ENCODE data around the gene AFG3L2. TPM values are rescaled to one million over a fixed set of nuclear protein-coding genes. Genes with fewer than 3 reads are reported as not detected.
"Not testable (repeated sequence)": the region's sequence is repeated elsewhere in the genome, so short reads cannot be mapped to it uniquely, and the experiment has no call there.

AFG3L2 gene
- total RNA-seq, 2 experiments from 2014 or later: 39.6 to 50.9 TPM

- peaks cover 2% of the 10 kb centered on the region for H3K4me1 Mint-ChIP-seq
- H3K27me3 Mint-ChIP-seq: peaks cover 10% of the 10 kb centered on the region
- no peak overlapping the region for H3K27ac Mint-ChIP-seq
- CTCF ChIA-PET: interaction anchor here (0.7 to 3.3 kb wide), 21 partner anchors 9 to 542 kb away, joined by 3 to 20 read pairs (median 4); partner anchors contain the start of genes AFG3L2, PRELID3A and SPIRE1
- H3K9me3 Mint-ChIP-seq (ENCODE audit: low read depth): no peaks in the 10 kb centered on the region
- H3K4me3 Mint-ChIP-seq: no peak overlapping the region
- no peaks in the 10 kb centered on the region for H3K36me3 Mint-ChIP-seq
- ATAC-seq: peak; percentile 91
- DNase-seq: peak; percentile 66
These were observed 14.6 kb upstream of the AFG3L2 start for GRCh38 chr18:12391487-12392165.

DNA sequence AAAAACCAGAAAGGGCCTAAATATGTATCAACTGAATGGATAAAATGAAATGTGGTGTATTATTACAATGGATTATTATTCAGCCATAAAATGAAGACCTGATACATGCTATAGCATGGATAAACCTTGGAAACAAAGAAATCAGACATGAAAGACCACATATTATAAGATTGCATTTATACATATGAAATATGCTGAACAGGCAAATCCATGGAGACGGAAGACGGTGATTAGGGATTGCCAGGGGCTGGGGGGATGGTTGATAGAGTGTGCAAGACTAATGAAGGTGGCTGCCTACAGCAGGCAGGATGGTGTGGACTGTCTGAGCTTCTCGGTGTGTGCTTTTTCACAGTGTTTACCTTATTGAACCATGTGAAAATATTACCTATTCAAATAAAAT is 11.4 kb upstream of the AFG3L2 start:
- CTCF ChIA-PET: no interaction called here
- no peaks in the 10 kb centered on the region for H3K36me3 Mint-ChIP-seq
- no peaks in the 10 kb centered on the region for H3K4me1 Mint-ChIP-seq
- peaks cover 4% of the 10 kb centered on the region for H3K27me3 Mint-ChIP-seq
- no peak for DNase-seq
- no peak overlapping the region for H3K27ac Mint-ChIP-seq
- H3K9me3 Mint-ChIP-seq (ENCODE audit: low read depth): no peaks in the 10 kb centered on the region
- ATAC-seq: no peak
- H3K4me3 Mint-ChIP-seq: no peak overlapping the region

DNA sequence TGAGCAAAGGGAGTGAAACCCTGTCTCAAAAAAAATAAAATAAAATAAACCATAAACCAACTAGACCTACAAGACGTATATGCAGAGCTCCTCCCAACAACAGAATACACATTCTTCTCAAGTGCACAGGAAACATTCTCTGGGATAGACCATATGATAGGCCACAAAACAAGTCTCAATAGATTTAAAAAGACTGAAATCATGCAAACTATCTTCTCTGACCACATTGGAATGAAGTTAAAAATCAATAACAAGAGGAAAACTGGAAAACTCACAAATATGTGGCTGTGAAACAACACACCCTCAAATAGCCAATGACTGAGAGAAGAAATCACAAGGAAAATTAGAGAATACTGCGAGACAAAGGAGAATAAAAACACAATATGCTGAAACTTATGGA is 7.2 kb upstream of the AFG3L2 start:
- Mint-ChIP-seq H3K4me3 (no peak overlapping the region), H3K27me3 (peaks cover 9% of the 10 kb centered on the region), H3K4me1 (no peaks in the 10 kb centered on the region), H3K36me3 (no peaks in the 10 kb centered on the region), H3K9me3 (ENCODE audit: low read depth) (no peaks in the 10 kb centered on the region), H3K27ac (no peak overlapping the region)
- DNase-seq (no peak), ATAC-seq (no peak)
- CTCF ChIA-PET: no interaction called here

DNA sequence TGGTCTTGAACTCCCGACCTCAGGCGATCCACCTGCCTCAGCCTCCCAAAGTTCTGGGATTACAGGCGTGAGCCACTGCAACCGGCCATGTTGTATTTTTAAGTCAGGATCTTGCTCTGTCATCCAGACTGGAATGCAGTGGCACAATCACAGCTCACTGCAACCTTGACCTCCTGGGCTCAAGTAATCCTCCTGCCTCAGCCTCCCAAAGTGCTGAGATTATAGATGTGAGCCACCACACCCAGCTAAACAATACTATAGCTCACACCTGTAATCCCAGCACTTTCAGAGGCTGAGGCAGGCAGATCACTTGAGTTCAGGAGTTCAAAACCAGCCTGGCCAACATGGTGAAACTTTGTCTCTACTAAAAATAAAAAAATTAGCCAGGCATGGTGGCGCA is 6.7 kb upstream of the AFG3L2 start:
- CTCF ChIA-PET: interaction anchor here (1.4 kb wide), 1 partner anchor 10 kb away, joined by 3 read pairs; no protein-coding TSS in a partner anchor

DNA sequence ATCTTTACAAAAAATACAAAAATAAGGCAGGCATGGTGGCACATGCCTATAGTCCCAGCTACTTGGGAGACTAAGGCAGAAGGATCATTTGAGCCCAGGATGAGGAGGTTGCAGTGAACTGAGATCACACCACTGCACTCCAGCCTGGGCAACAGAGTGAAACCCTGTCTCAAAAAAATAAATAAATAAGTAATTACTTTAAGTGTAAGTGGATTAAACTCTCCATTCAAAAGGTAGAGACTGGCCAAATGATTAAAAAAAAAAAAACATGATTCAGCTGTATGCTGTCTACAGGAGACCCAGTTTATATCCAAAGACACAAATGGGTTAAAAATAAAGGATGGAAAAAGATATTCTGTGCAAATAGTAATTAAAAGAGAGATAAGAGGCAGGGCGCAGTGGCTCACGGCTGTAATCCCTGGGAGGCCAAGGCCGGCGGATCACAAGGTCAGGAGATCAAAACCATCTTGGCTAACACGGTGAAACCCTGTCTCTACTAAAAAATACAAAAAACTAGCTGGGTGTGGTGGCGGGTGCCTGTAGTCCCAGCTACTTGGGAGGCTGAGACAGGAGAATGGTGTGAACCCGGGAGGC is 5.3 kb upstream of the AFG3L2 start:
- not testable (repeated sequence) for H3K36me3 Mint-ChIP-seq; H3K4me1 Mint-ChIP-seq; H3K9me3 Mint-ChIP-seq (ENCODE audit: low read depth); H3K4me3 Mint-ChIP-seq; H3K27ac Mint-ChIP-seq; DNase-seq; ATAC-seq; H3K27me3 Mint-ChIP-seq
- CTCF ChIA-PET: interaction anchor here (0.7 to 1.4 kb wide), 3 partner anchors 9 to 145 kb away, joined by 3 read pairs; no protein-coding TSS in a partner anchor

More for the DNA sequence above, 6.7 kb upstream of the AFG3L2 start:
- not testable (repeated sequence) for H3K4me1 Mint-ChIP-seq; H3K27me3 Mint-ChIP-seq; H3K9me3 Mint-ChIP-seq (ENCODE audit: low read depth); DNase-seq; ATAC-seq; H3K27ac Mint-ChIP-seq; H3K4me3 Mint-ChIP-seq; H3K36me3 Mint-ChIP-seq

DNA sequence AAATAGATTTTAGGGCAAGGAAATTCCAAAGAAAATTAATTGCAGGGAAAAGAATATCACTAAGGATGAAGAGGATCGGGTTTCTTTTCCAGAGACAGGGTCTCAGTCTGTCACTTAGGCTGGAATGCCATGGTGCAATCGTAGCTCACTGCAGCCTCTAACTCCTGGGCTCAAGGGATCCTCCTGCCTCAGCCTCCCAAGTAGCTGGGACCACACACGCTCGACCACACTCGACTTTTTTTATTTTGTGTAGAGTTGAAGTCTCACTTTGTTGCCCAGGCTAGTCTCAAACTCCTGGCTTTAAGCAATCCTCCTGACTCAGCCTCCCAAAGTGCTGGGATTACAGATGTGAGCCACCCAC is 1.2 kb upstream of the AFG3L2 start:
- H3K4me1 Mint-ChIP-seq: peaks cover 38% of the 10 kb centered on the region

GRCh38 chr18:12377556-12378197 is 650 bp upstream of the AFG3L2 start:
- Mint-ChIP-seq H3K9me3 (ENCODE audit: low read depth) (no peaks in the 10 kb centered on the region), H3K36me3 (peaks cover 13% of the 10 kb centered on the region), H3K27me3 (peaks cover 7% of the 10 kb centered on the region), H3K27ac (peak overlapping the region; percentile 80), H3K4me1 (peaks cover 43% of the 10 kb centered on the region), H3K4me3 (peak overlapping the region; percentile 90)
- no peak for DNase-seq
- peak; percentile 81 for ATAC-seq
- CTCF ChIA-PET: interaction anchor here (1.1 to 2.6 kb wide), 8 partner anchors 13 to 283 kb away, joined by 3 to 11 read pairs (median 5); partner anchors contain the start of gene PRELID3A

More for the DNA sequence above, 1.2 kb upstream of the AFG3L2 start:
- H3K9me3 Mint-ChIP-seq (ENCODE audit: low read depth); DNase-seq; H3K27me3 Mint-ChIP-seq; ATAC-seq: not testable (repeated sequence)
- H3K36me3 Mint-ChIP-seq: peaks cover 12% of the 10 kb centered on the region
- CTCF ChIA-PET: interaction anchor here (1.5 to 1.7 kb wide), 2 partner anchors 50 to 283 kb away, joined by 3 to 4 read pairs; no protein-coding TSS in a partner anchor
- peak overlapping the region; percentile 80 for H3K27ac Mint-ChIP-seq
- H3K4me3 Mint-ChIP-seq: peak overlapping the region; percentile 90

DNA sequence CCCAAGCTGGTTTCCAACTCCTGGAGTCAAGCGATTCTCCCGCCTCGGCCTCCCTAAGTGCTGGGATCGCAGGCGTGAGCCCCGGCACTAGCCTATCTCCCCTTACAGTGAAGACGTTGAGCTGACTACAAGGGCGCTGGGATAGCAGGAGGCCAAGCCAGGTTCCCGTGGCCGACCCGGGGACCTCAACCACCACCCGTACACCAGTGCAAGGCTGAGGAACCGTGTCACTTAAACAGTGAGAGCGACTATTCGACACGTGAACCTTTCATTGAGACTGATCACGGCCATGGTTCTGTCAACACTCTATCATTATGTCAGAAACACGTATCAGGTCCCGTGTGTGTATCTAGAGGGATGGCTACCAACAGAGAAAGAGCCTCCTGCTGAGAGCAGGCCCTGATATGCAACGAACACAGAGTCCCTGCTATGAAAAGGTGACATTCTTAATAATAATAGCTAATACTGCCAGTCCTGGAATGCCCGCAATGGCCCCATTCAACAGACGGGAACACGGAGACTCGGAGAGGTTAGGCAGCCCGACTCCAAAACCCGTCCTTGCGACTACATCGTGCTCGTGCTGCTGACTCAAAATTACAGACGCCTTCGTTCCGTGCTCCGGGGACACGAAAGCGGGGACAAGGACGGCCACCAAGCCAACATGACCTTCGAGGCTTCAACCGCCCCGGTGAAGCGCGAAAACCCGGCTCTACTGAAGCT is 833 bp downstream of the AFG3L2 start:
- H3K36me3 Mint-ChIP-seq: peaks cover 13% of the 10 kb centered on the region
- no peaks in the 10 kb centered on the region for H3K9me3 Mint-ChIP-seq (ENCODE audit: low read depth)
- DNase-seq (peak; percentile 46), ATAC-seq (no peak)
- H3K4me1 Mint-ChIP-seq: peaks cover 53% of the 10 kb centered on the region
- peaks cover 7% of the 10 kb centered on the region for H3K27me3 Mint-ChIP-seq
- CTCF ChIA-PET: interaction anchor here (1.2 to 2.6 kb wide), 6 partner anchors 15 to 285 kb away, joined by 4 to 11 read pairs (median 6); partner anchors contain the start of gene PRELID3A
- peak overlapping the region; percentile 95 for H3K27ac Mint-ChIP-seq
- peak overlapping the region; percentile 88 for H3K4me3 Mint-ChIP-seq

- ATAC-seq (no peak), DNase-seq (no peak)
- Mint-ChIP-seq H3K27me3 (no peaks in the 10 kb centered on the region), H3K27ac (peak overlapping the region; percentile 14), H3K36me3 (peaks cover 18% of the 10 kb centered on the region), H3K4me1 (peaks cover 53% of the 10 kb centered on the region), H3K4me3 (peak overlapping the region; percentile 88), H3K9me3 (ENCODE audit: low read depth) (no peaks in the 10 kb centered on the region)
- CTCF ChIA-PET: no interaction called here
These were observed 2.6 kb downstream of the AFG3L2 start for GRCh38 chr18:12374401-12374800.

GRCh38 chr18:12373771-12374116 is 3.3 kb downstream of the AFG3L2 start:
- CTCF ChIA-PET: interaction anchor here (0.6 to 1.8 kb wide), 3 partner anchors 8 to 45 kb away, joined by 3 to 7 read pairs (median 4); no protein-coding TSS in a partner anchor
- Mint-ChIP-seq H3K36me3 (peaks cover 21% of the 10 kb centered on the region), H3K9me3 (ENCODE audit: low read depth) (no peaks in the 10 kb centered on the region), H3K27ac (no peak overlapping the region), H3K4me1 (peaks cover 53% of the 10 kb centered on the region), H3K27me3 (no peaks in the 10 kb centered on the region), H3K4me3 (no peak overlapping the region)
- ATAC-seq (no peak), DNase-seq (no peak)

GRCh38 chr18:12373116-12373770 is 3.8 kb downstream of the AFG3L2 start:
- Mint-ChIP-seq H3K27me3 (no peaks in the 10 kb centered on the region), H3K27ac (no peak overlapping the region), H3K36me3 (peaks cover 21% of the 10 kb centered on the region), H3K4me3 (no peak overlapping the region), H3K9me3 (ENCODE audit: low read depth) (no peaks in the 10 kb centered on the region), H3K4me1 (peaks cover 53% of the 10 kb centered on the region)
- CTCF ChIA-PET: interaction anchor here (0.6 to 1.8 kb wide), 3 partner anchors 7 to 45 kb away, joined by 3 to 7 read pairs (median 4); no protein-coding TSS in a partner anchor
- DNase-seq (no peak), ATAC-seq (no peak)

DNA sequence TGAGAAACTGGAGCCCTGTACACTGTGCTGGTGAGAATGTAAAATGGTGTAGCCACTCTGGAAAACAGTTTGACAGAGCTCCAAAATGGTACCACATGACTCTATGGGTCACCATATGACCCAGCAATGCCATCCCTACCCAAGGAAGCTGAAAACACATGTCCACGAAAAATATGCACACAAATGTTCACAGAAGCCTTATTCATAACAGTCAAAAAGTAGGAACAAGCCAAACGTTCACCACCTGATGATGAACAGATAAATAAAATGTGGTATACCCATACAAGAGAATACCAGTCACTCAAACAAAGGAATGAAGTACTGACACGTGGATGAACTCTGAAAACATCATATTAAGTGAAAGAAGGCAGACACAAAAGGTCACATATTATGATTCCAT is 4.6 kb downstream of the AFG3L2 start:
- Mint-ChIP-seq H3K4me3 (no peak overlapping the region), H3K27me3 (no peaks in the 10 kb centered on the region), H3K4me1 (peaks cover 46% of the 10 kb centered on the region), H3K27ac (no peak overlapping the region), H3K36me3 (peaks cover 21% of the 10 kb centered on the region), H3K9me3 (ENCODE audit: low read depth) (no peaks in the 10 kb centered on the region)
- ATAC-seq (no peak), DNase-seq (no peak)
- CTCF ChIA-PET: interaction anchor here (1.2 to 1.8 kb wide), 2 partner anchors 8 to 44 kb away, joined by 4 to 7 read pairs; no protein-coding TSS in a partner anchor

Measured in activated CD8-positive, alpha-beta memory T cell treated with anti-CD3 and anti-CD28 coated beads, Interleukin-2, amount 10 ng/mL, durations not matched to agents 7 days and 5 days (primary cell).